Transverse colon (tissue), 4 donors: Measurements from ENCODE around the gene PEAK3. TPM values are rescaled to one million over a fixed set of nuclear protein-coding genes. Genes with fewer than 3 reads are reported as not detected.

Experiments
- DNase-seq: peaks from one replicate; pipeline ENCODE4 v3.0.0-alpha.2; 2019
- H3K27ac ChIP-seq, 4 donors: fragments of 200-600 bp; sonication (generic); 2 replicates each; pipeline ENCODE4 v1.5.1; 2016 to 2018; ENCODE audit warnings: inconsistent platforms in 4 of 4
- H3K27me3 ChIP-seq: fragments of 200-600 bp; sonication (generic); 2 replicates; pipeline ENCODE4 v1.5.1; 2017; ENCODE audit warnings: inconsistent platforms
- H3K36me3 ChIP-seq, 4 donors: fragments of 200-600 bp; sonication (generic); 2 replicates each; pipeline ENCODE4 v1.5.1; 2017 to 2019; ENCODE audit warnings: inconsistent platforms in 4 of 4
- H3K4me1 ChIP-seq, 4 donors: fragments of 200-600 bp; sonication (generic); 2 replicates each; pipeline ENCODE4 v1.5.1; 2017 to 2020; ENCODE audit warnings: inconsistent platforms in 4 of 4
- H3K4me3 ChIP-seq, 4 donors: fragments of 200-600 bp; sonication (generic); 1 replicate in 1 of 4; 2 replicates in 3 of 4; pipeline versions ENCODE4 v1.5.1 to v1.6.1; 2017 to 2019; ENCODE audit warnings: inconsistent platforms in 4 of 4
- H3K9me3 ChIP-seq, 2 donors: fragments of 200-600 bp; sonication (generic); 2 replicates each; pipeline ENCODE4 v1.5.1; 2017 to 2019; ENCODE audit warnings: inconsistent platforms in 2 of 2
- EP300 ChIP-seq: sonication (generic); formaldehyde crosslinking; IDR thresholded peaks from one replicate; pipeline ENCODE4 v1.6.1; 2017; ENCODE audit warnings: antibody characterized with exemption, low read depth
- POLR2A ChIP-seq: fragments of 450-650 bp; IDR thresholded peaks from one replicate; pipeline ENCODE4 v1.6.1; 2016; ENCODE audit warnings: antibody characterized with exemption, mild to moderate bottlenecking, moderate library complexity
- POLR2AphosphoS5 ChIP-seq, 3 donors: sonication (generic); formaldehyde crosslinking; IDR thresholded peaks; one replicate each; pipeline ENCODE4 v1.6.1; 2016; ENCODE audit warnings: antibody characterized with exemption in 3 of 3
- WGBS, 2 donors: methylation state at CpG; one replicate each; pipeline ENCODE4 v1.1.5; 2018; ENCODE audit warnings: low coverage in 1 of 2; 5-methylcytosine and 5-hydroxymethylcytosine counted together
- in situ Hi-C, 4 donors: fragments of 200-750 bp; cut with MboI; loops; one replicate each; pipeline versions ENCODE4 v1.15.0 to v1.15.1; 2017; ENCODE audit warnings: low sequenced_read_pairs in 3 of 4, low pct_ligation_motif_present in 1 of 4, low pct_unique_long_range_greater_than_20kb in 1 of 4
- intact Hi-C: fragments of 100-400 bp; cut with DNase I; formaldehyde crosslinking; loops from one replicate; pipeline ENCODE4 v1.15.1; 2023; ENCODE audit warnings: low total_unique reads
- total RNA-seq, 4 donors: library from RNA; depleted of rRNA; stranded (reverse); fragments of >200 nt; gene quantifications; one replicate each; pipeline ENCODE4 v1.1.0, GENCODE V29; 2016
- TF ChIP-seq, protein P1 (sequence below), 5 experiments: fragments of 200-600 bp in 3 of 5; fragments of 450-650 bp in 2 of 5; sonication (generic) in 3 of 5; IDR thresholded peaks; 1 replicate in 2 of 5; 2 replicates in 3 of 5; pipeline ENCODE4 v1.5.1; 2016 to 2017; ENCODE audit warnings: antibody characterized with exemption in 5 of 5, inconsistent platforms in 3 of 5, mild to moderate bottlenecking in 2 of 5, moderate library complexity in 1 of 5

PEAK3 gene
- total RNA-seq, 4 donors from 2014 or later: 0.27 to 1.1 (median 1.1) TPM; not detected in 1

DNA sequence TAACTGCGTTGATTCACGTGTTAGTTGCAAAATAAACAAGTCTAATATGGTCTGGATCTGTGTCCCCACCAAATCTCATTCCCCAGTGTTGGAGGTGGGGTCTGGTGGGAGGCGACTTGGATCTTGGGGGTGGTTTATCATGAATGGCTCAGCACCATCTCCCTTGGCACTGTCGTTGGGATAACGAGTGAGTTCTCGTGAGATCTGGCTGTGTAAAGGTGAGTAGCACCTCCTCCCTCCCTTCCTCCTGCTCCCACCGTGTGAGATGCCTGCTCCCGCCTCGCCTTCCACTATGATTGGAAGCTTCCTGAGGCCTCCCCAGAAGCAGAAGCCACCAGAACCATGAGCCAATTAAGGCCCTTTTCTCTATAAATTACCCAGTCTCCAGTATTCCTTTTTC, 4.8 kb downstream of the PEAK3 start:
- DNase-seq: no peak
- Histone ChIP-seq H3K9me3 (no peaks in the 10 kb centered on the region), H3K4me1 (peaks cover 29 to 63% (median 47%) of the 10 kb centered on the region in 4 donors), H3K36me3 (peaks cover 0 to 11% (median 5%) of the 10 kb centered on the region in 4 donors), H3K27me3 (peaks cover 11% of the 10 kb centered on the region), H3K4me3 (no peak overlapping the region), H3K27ac (no peak overlapping the region)
- intact Hi-C loops (no loop called here), in situ Hi-C loops (loop anchor here in 2 of 4 donors (25.0 kb wide), 1 partner anchor 110 kb away; no protein-coding TSS in a partner anchor)
- TF ChIP-seq EP300: no peak
- TF ChIP-seq, protein P1, sequence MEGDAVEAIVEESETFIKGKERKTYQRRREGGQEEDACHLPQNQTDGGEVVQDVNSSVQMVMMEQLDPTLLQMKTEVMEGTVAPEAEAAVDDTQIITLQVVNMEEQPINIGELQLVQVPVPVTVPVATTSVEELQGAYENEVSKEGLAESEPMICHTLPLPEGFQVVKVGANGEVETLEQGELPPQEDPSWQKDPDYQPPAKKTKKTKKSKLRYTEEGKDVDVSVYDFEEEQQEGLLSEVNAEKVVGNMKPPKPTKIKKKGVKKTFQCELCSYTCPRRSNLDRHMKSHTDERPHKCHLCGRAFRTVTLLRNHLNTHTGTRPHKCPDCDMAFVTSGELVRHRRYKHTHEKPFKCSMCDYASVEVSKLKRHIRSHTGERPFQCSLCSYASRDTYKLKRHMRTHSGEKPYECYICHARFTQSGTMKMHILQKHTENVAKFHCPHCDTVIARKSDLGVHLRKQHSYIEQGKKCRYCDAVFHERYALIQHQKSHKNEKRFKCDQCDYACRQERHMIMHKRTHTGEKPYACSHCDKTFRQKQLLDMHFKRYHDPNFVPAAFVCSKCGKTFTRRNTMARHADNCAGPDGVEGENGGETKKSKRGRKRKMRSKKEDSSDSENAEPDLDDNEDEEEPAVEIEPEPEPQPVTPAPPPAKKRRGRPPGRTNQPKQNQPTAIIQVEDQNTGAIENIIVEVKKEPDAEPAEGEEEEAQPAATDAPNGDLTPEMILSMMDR (IDR thresholded peaks at IDR 0.05): no peak
- no peak for TF ChIP-seq POLR2AphosphoS5 (IDR thresholded peaks at IDR 0.05)
- TF ChIP-seq POLR2A: no peak
- WGBS, 2 donors: 71 to 87% methylated on average over 6 to 9 of the region's 9 CpGs

DNA sequence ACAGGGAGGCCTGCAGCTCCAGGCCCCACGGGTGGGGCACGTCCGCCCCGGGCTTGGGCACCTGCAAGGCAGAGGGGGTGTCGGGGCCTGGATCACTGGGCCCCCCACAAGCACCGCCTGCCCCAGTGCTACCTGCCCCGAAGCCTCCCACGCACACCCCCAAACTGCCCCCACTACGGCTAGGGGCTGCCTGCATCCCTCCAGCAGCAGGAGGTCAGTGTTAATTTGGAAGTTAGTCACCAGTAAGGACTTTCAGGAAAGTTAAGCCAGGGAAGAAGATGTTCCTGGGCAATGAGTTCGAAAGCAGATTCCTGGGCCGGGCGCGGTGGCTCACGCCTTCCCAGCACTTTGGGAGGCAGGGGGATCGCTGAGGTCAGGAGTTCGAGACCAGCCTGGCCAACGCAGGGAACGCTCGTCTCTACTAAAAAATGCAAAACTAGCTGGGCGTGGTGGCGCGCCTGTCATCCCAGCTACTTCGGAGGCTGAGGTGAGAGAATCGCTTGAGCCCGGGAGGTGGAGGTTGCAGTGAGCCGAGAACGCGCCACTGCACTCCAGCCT, 5.5 kb downstream of the PEAK3 start:
- Histone ChIP-seq H3K27ac (peak overlapping the region; percentile 53 to 69 (median 62)), H3K4me3 (no peak overlapping the region), H3K4me1 (peaks cover 36 to 63% (median 48%) of the 10 kb centered on the region in 4 donors), H3K9me3 (no peaks in the 10 kb centered on the region), H3K36me3 (peaks cover 0 to 12% (median 5%) of the 10 kb centered on the region in 4 donors), H3K27me3 (peaks cover 5% of the 10 kb centered on the region)
- 83% methylated on average over 28 of the region's 28 CpGs; no CpG with 5 or more reads in 1 of the 2 donors for WGBS, 2 donors
- intact Hi-C loops (no loop called here), in situ Hi-C loops (loop anchor here in 2 of 4 donors (25.0 kb wide), 1 partner anchor 111 kb away; no protein-coding TSS in a partner anchor)
- no peak for DNase-seq
- TF ChIP-seq, protein P1 (IDR thresholded peaks at IDR 0.05): peak in 1 of 5 experiments; percentile 1
- TF ChIP-seq POLR2A (no peak), POLR2AphosphoS5 (IDR thresholded peaks at IDR 0.05) (no peak), EP300 (no peak)

DNA sequence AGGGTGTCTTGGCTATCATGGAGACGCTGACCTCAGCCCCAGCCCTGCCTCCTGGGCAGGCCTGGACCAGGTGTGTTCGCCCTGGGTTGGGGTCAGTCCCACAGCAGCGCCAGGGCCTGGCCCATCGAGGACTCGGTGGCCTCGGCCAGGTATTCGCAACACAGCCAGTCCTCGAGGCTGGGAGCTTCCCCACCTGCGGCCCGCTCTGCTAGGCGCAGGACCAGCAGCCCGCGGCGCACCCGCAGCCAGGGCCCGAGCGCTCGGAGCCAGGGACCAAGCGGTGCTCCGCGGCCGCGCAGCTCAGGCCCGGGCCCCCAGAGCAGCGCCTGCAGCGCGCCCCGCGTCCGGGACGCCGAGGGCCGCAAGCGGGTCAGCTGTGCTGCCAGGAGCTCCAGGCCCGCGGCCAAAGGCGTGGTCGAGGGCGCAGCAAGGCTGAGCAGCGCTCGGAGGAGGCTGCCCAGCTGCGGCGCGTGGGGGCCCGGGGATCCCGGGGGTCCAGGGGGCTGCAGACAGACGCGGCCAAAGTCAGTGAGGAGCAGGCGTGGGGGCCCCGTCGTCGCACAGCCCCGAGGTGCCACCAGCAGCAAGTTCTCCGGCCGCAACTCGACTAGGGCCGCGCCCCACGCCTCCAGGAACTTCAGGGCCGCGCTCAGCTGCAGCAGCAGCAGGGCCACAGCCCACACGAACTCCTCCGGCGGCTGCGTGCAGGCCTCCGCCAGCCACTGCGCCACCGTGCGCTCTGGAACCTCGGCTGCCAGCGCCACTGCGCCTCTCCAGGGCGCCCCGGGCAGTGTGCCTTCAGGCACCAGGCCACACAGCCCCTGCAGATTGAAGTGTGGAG, 6.2 kb downstream of the PEAK3 start:
- peak overlapping the region; percentile 53 to 69 (median 62) for H3K27ac ChIP-seq
- H3K4me1 ChIP-seq: peaks cover 38 to 69% (median 54%) of the 10 kb centered on the region in 4 donors

More for the DNA sequence above, 6.2 kb downstream of the PEAK3 start:
- intact Hi-C loops: no loop called here
- peak overlapping the region in 1 of 4 donors; percentile 25 for H3K4me3 ChIP-seq
- DNase-seq: peak; percentile 59
- WGBS, 2 donors: 60% methylated on average over 44 of the region's 74 CpGs; no CpG with 5 or more reads in 1 of the 2 donors
- peaks cover 3% of the 10 kb centered on the region for H3K27me3 ChIP-seq
- H3K9me3 ChIP-seq: no peaks in the 10 kb centered on the region
- TF ChIP-seq EP300 (no peak), POLR2AphosphoS5 (IDR thresholded peaks at IDR 0.05) (peak in 1 of 3 donors; percentile 34), POLR2A (no peak)
- TF ChIP-seq, protein P1 (IDR thresholded peaks at IDR 0.05): peak in 1 of 5 experiments; percentile 44
- peaks cover 0 to 12% (median 5%) of the 10 kb centered on the region in 4 donors for H3K36me3 ChIP-seq
- in situ Hi-C loops: loop anchor here in 2 of 4 donors (25.0 kb wide), 1 partner anchor 111 kb away; no protein-coding TSS in a partner anchor
